GM19463 (cell line): ENCODE data around the gene LRRC73.
"Not testable (repeated sequence)": the region's sequence is repeated elsewhere in the genome, so short reads cannot be mapped to it uniquely, and the experiment has no call there.

Experiments used
- ATAC-seq: cut with Tn5 transposase; IDR thresholded peaks from one replicate; pipeline ENCODE4 v1.9.1; 2021; ENCODE audit warnings: mild to moderate bottlenecking, moderate library complexity; ENCODE audit not compliant: unreplicated experiment

Gene LRRC73

DNA sequence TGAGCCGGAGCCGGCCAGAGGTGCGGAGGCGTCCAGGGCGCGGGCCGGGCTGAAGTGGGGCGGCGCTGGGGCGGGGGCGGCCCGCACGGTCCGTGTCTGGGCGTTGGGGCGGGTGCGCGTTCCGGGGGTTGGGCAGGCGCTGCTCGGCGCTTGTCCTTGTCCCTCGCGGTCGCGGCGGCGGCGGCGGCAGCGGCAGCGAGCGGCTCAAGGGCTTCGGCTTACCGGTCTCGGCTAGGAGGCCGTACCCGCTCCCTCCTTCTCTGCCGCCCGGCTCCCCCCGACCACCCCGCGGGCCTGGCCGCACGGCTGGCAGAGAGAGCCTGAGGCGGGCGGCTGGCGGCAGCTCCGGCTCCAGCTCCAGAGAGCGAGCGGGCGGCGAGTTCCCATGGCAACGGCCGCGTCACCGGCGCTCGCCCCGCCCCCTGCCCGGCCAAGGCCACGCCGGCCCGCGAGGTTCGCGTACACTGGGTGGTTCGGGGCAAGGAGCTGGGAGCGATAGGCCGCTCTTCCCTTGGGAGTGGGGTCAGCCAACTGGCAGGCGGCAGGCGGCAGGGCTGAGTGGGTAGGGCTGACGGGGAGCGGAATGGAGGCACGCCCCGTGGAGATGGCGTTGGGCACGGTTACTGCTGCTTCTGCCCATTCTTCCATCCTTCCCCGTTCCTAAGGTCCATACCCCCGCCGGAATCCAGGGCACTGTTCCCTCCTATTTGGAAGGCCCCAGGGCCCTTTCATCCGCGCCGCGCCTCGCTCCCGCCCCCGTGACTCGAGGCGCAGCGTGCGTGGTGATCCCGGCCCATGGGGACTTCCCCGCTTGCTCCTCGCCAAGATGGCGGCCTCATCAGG is at the start of gene LRRC73:
LRRC73 (minus strand) TSS at position 363 of the 843 bp plus-strand sequence. CDS start 561 bp downstream, outside the sequence.
- ATAC-seq = peak; percentile 79

- no peak for ATAC-seq
These were observed 49.2 kb upstream of the LRRC73 start for GRCh38 chr6:43559328-43559727.

DNA sequence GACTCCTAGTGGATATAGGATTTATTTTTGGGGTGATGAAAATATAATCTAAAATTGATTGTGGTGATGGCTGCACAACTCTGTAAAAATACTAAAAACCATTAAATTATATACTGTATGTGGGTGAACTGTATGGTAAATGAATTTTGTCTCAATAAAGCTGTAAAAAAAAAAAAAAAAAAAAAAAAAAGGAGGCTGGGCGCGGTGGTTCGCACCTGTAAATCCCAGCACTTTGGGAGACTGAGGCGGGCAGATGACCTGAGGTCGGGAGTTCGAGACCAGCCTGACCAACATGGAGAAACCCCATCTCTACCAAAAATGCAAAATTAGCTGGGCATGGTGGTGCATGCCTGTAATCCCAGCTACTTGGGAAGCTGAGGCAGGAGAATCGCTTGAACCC is 47.5 kb upstream of the LRRC73 start:
- ATAC-seq = not testable (repeated sequence)

- no peak for ATAC-seq
These were observed 37.1 kb upstream of the LRRC73 start for GRCh38 chr6:43547222-43547621.

DNA sequence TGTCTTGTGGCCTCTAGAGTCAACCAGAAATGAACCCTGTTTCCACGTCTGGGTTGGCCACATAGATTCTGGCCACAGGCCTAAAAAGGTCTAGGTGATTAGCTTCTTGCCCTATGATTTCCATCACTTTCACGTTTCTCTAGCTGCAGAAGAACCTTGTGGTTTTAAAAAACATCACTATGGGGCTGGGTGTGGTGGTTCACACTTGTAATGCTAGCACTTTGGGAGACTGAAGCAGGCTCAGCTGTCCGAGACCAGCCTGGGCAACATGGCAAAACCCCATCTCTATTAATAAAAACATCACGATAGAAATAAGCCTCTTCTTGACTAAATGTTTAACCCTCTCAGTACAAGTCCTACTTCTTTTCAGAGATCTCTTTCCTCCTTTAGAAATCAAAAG is 34.3 kb upstream of the LRRC73 start:
- ATAC-seq = no peak

- peak; percentile 45 for ATAC-seq
These were observed 31.8 kb upstream of the LRRC73 start for GRCh38 chr6:43541774-43542471.

DNA sequence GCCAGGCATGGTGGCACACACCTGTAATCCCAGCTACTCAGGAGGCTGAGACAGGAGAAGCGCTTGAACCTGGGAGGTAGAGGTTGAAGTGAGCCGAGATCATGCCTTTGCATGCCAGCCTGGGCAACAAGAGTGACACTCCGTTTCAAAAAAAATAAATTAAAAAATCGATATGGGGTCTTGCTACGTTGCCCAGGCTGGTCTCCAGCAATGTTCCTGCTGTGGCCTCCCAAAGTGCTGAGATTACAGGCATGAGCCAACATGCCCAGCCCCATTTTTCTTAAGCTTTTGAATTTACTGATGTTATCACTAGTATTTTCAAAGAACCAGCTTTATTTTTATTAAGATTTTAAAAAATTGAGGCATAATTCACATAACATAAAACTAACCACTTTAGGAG is 30.4 kb upstream of the LRRC73 start:
- ATAC-seq = no peak

DNA sequence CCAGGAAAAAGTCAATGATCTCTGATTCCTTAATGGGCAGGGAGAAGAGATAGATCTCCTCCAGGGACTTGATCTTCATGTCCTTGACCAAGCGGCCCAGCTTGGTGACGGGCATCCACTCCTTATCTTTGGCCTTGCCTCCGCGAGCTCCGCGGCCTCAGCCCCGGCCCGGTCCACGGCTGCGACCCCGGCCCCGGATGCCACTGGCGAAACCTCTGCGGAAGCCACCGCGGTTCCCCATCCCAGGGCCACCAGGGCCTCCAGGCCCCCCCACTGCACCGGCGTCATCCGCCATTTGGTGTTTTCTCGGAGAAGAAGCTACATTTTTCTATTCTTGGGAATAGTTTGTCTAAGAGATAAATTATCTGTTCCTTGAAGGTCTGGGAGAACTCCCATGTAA is 29.3 kb upstream of the LRRC73 start:
- ATAC-seq = not testable (repeated sequence)

GRCh38 chr6:43538986-43539385 is 28.8 kb upstream of the LRRC73 start:
- ATAC-seq = not testable (repeated sequence)

GRCh38 chr6:43532201-43532600 is 22.1 kb upstream of the LRRC73 start:
- no peak for ATAC-seq

GRCh38 chr6:43524483-43524961 is 14.4 kb upstream of the LRRC73 start:
- no peak for ATAC-seq

GRCh38 chr6:43523284-43523683 is 13.1 kb upstream of the LRRC73 start:
- ATAC-seq = no peak

GRCh38 chr6:43522547-43523261 is 12.6 kb upstream of the LRRC73 start:
- no peak for ATAC-seq

GRCh38 chr6:43521836-43522235 is 11.7 kb upstream of the LRRC73 start:
- ATAC-seq = no peak

GRCh38 chr6:43520097-43520496 is 10.0 kb upstream of the LRRC73 start:
- ATAC-seq = no peak

- ATAC-seq = no peak
These were observed 7.6 kb upstream of the LRRC73 start for GRCh38 chr6:43517505-43518357.

DNA sequence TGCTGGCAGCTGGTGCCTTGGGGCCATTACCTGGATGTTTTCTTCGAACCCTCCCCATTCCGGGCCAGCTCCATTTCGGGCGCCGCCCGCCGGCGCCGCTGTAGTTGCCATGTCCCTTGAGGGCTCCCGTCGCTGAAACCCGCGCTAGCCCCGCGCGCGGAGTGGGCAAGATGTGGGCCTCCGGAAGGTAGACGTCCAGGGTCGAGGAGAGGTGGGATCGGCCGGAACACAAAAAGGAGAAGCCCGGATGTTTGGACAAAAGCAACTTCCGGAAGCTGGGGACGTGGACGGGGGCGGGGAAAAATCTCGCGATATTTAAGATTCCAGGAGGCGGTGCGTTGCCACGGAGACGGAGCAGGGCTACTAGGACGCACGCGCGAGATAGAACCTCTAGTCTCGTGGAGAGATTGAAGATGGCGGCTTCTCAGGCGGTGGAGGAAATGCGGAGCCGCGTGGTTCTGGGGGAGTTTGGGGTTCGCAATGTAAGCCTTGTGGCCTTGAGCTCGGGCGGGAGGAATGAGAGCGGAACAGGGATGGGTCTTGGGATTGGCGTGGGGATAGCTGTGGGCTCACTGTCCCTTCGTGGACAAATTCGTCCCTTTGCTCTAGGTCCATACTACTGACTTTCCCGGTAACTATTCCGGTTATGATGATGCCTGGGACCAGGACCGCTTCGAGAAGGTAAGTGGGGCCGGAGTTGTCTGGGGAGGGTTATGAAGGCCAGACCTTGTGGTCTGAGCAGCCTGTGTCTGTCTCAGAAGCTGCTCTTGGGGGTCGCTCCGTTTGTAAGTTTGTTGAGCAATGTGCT is 6.8 kb upstream of the LRRC73 start, which contains the start of the genes POLR1C and YIPF3:
POLR1C (plus strand) TSS at position 393 of the 808 bp plus-strand sequence; CDS start at position 414, 21 bp downstream.
YIPF3 (minus strand) TSS at position 230 of the 808 bp plus-strand sequence; CDS start at position 111, 119 bp downstream.
- peak; percentile 94 for ATAC-seq

DNA sequence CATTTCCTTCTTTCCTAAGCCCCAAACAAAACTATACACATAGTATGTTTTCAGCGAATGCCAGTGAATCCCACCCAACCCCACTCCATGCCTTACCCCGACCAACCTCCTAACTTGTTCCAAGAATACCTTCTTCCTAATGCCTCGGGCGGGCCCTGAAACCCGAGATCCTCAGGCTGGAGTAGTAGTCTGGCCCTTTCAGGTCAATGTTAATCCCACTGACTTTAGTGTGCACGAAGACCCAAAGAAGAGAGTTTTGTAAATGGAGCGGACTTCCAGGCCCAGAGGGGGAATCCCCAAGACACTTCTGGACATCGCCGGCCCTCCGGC is 6.2 kb upstream of the LRRC73 start:
- no peak for ATAC-seq

- ATAC-seq = no peak
These were observed 5.7 kb upstream of the LRRC73 start for GRCh38 chr6:43515808-43516207.
